Endothelial cell of umbilical vein (primary cell): ENCODE data around the gene ANKS1B. TPM values are rescaled to one million over a fixed set of nuclear protein-coding genes. Genes with fewer than 3 reads are reported as not detected.

ENCODE experiments used
- BruUV-seq: library from RNA; stranded (reverse); fragments of 400-500 nt; replicated peaks from 2 replicates; lab custom pipeline; 2021; lab: Mats Ljungman, UMichigan
- CTCF ChIA-PET: fragments of 300-600, 350-600 bp; sonication (Branson Sonifier 250); formaldehyde crosslinking; loops from one replicate; lab custom pipeline; 2021; ENCODE audit warnings: antibody characterized with exemption, inconsistent platforms; lab: Charles Lee
- POLR2A ChIA-PET: fragments of 300-600, 350-600 bp; sonication (Branson Sonifier 250); formaldehyde crosslinking; loops from one replicate; lab custom pipeline; 2021; ENCODE audit warnings: antibody characterized with exemption, inconsistent platforms; lab: Charles Lee
- DNase-seq: peaks from one replicate; pipeline ENCODE4 v3.0.0-alpha.2; 2011; ENCODE audit warnings: low read depth, low spot score
- FAIRE-seq: peaks from 2 replicates; lab custom pipeline; 2011; peaks lifted over from hg19 to GRCh38; lab: Jason Lieb, UNC
- H2AFZ ChIP-seq: 2 replicates; pipeline ENCODE4 v1.6.0; 2012; ENCODE audit warnings: low read depth, low read length, control low read depth, inconsistent platforms
- H3K27ac ChIP-seq: 2 replicates; pipeline ENCODE4 v1.5.1; 2011; ENCODE audit warnings: low read depth, mild to moderate bottlenecking, control low read depth, low read length, moderate library complexity; ENCODE audit not compliant: insufficient read depth
- H3K27me3 ChIP-seq, 2 experiments: 2 replicates each; pipeline versions ENCODE4 v1.6.0 to v1.6.1; 2011; ENCODE audit warnings: low read length in 2 of 2, mixed read lengths in 1 of 2; ENCODE audit not compliant: control insufficient read depth in 2 of 2, insufficient read depth in 2 of 2
- H3K36me3 ChIP-seq, 2 experiments: 2 replicates in 1 of 2; 3 replicates in 1 of 2; pipeline ENCODE4 v1.5.1; 2011; ENCODE audit warnings: low read length in 2 of 2, mild to moderate bottlenecking in 1 of 2, moderate library complexity in 1 of 2; ENCODE audit not compliant: control insufficient read depth in 2 of 2, insufficient read depth in 2 of 2; ENCODE audit errors: extremely low read depth in 1 of 2
- H3K4me1 ChIP-seq: 3 replicates; pipeline ENCODE4 v1.5.1; 2011; ENCODE audit warnings: mild to moderate bottlenecking, low read length; ENCODE audit not compliant: control insufficient read depth, insufficient read depth; ENCODE audit errors: extremely low read depth
- H3K4me2 ChIP-seq: 2 replicates; pipeline ENCODE4 v1.6.1; 2011; ENCODE audit warnings: low read length, control low read depth, mixed read lengths; ENCODE audit not compliant: insufficient read depth
- H3K4me3 ChIP-seq, 3 experiments: fragments of 200-600 bp in 1 of 3; sonication (generic), shearing (Covaris generic) in 1 of 3; replicated peaks in 1 of 3; 2 replicates each; pipeline ENCODE4 v1.5.1; 2011 to 2016; ENCODE audit warnings: control low read depth in 3 of 3, low read length in 3 of 3, mild to moderate bottlenecking in 2 of 3, inconsistent platforms in 1 of 3, low read depth in 1 of 3, moderate library complexity in 1 of 3; ENCODE audit not compliant: insufficient read depth in 1 of 3
- H3K79me2 ChIP-seq: 2 replicates; pipeline ENCODE4 v1.6.0; 2012; ENCODE audit warnings: low read length, inconsistent platforms; ENCODE audit not compliant: control insufficient read depth, insufficient read depth
- H3K9ac ChIP-seq: replicated peaks from 2 replicates; pipeline ENCODE3; 2011; ENCODE audit warnings: low read length, control low read depth; ENCODE audit not compliant: insufficient read depth; ENCODE audit errors: extremely low read depth
- H3K9me1 ChIP-seq: replicated peaks from 3 replicates; pipeline ENCODE4 v1.6.0; 2011; ENCODE audit warnings: mild to moderate bottlenecking, low read length; ENCODE audit not compliant: control insufficient read depth, insufficient read depth; ENCODE audit errors: extremely low read depth
- H3K9me3 ChIP-seq: replicated peaks from 2 replicates; pipeline ENCODE4 v1.5.1; 2012; ENCODE audit warnings: low read length, inconsistent platforms; ENCODE audit not compliant: control insufficient read depth, insufficient read depth
- H4K20me1 ChIP-seq: replicated peaks from 2 replicates; pipeline ENCODE3; 2011; ENCODE audit warnings: mild to moderate bottlenecking, low read length; ENCODE audit not compliant: control insufficient read depth, insufficient read depth; ENCODE audit errors: extremely low read depth
- CTCF ChIP-seq, 2 donors: IDR thresholded peaks; 1 replicate in 1 of 2; 2 replicates in 1 of 2; pipeline ENCODE4 v1.5.1; 2011; ENCODE audit warnings: low read length in 2 of 2, mild to moderate bottlenecking in 2 of 2, moderate library complexity in 2 of 2, control low read depth in 1 of 2, inconsistent platforms in 1 of 2, low read depth in 1 of 2; ENCODE audit not compliant: insufficient read depth in 1 of 2; ENCODE audit errors: extremely low read depth in 1 of 2
- EZH2 ChIP-seq: IDR thresholded peaks from 2 replicates; pipeline ENCODE4 v1.6.1; 2012; ENCODE audit warnings: borderline replicate concordance, low read depth, mild to moderate bottlenecking, moderate library complexity, low read length, inconsistent platforms; ENCODE audit not compliant: severe bottlenecking
- FOS ChIP-seq: IDR thresholded peaks from 2 replicates; pipeline ENCODE4 v1.6.1; 2011; ENCODE audit warnings: mild to moderate bottlenecking, low read length, moderate library complexity, borderline replicate concordance; ENCODE audit not compliant: insufficient read depth
- GATA2 ChIP-seq: IDR thresholded peaks from 2 replicates; pipeline ENCODE4 v1.7.0; 2011; ENCODE audit warnings: low read depth, mild to moderate bottlenecking, moderate library complexity, mixed read lengths, low read length; ENCODE audit not compliant: insufficient read length, insufficient read depth
- JUN ChIP-seq: IDR thresholded peaks from 2 replicates; pipeline ENCODE4 v1.6.1; 2011; ENCODE audit warnings: borderline replicate concordance, low read depth; ENCODE audit not compliant: insufficient read length, insufficient read depth
- MYC ChIP-seq: IDR thresholded peaks from one replicate; pipeline ENCODE4 v1.6.1; 2011; ENCODE audit warnings: mild to moderate bottlenecking, low read depth, low read length
- POLR2A ChIP-seq: IDR thresholded peaks from 2 replicates; pipeline ENCODE4 v1.6.1; 2012; ENCODE audit warnings: low read depth, mild to moderate bottlenecking, control low read depth, low read length
- POLR2AphosphoS5 ChIP-seq: IDR thresholded peaks from 2 replicates; pipeline ENCODE4 v1.6.1; 2012; ENCODE audit warnings: low read depth, mild to moderate bottlenecking, control low read depth, low read length, moderate library complexity; ENCODE audit not compliant: insufficient read depth
- dilution Hi-C: fragments of 300-500 bp; cut with MboI; formaldehyde crosslinking; loops from one replicate; pipeline ENCODE4 v1.15.0; 2019; ENCODE audit warnings: low sequenced_read_pairs; ENCODE audit not compliant: extremely low pct_ligation_motif_present
- intact Hi-C: fragments of 100-400 bp; cut with micrococcal nuclease; formaldehyde crosslinking; loops from one replicate; pipeline ENCODE4 v1.10.0; 2022
- polyA plus RNA-seq, 4 experiments: library from polyadenylated mRNA; depleted of rRNA in 3 of 4; stranded (reverse) in 3 of 4; unstranded in 1 of 4; fragments of >200 nt; gene quantifications; 2 replicates each; pipeline versions ENCODE4 v1.2.1 to v1.2.3, GENCODE V29; 2011 to 2012; ENCODE audit warnings: missing spikeins in 1 of 4
- total RNA-seq: library from RNA; stranded (reverse); gene quantifications from 2 replicates; pipeline ENCODE4 v1.2.3, GENCODE V29; 2021
- TF ChIP-seq, protein P1 (sequence below): IDR thresholded peaks from 2 replicates; pipeline ENCODE4 v1.6.1; 2011; ENCODE audit not compliant: insufficient read depth, insufficient read length

ANKS1B gene
- total and polyA plus RNA-seq, 2 donors (not counting 3 experiments of a cell fraction or from before 2014, with no cell fraction given): 0.15 to 0.38 TPM

DNA sequence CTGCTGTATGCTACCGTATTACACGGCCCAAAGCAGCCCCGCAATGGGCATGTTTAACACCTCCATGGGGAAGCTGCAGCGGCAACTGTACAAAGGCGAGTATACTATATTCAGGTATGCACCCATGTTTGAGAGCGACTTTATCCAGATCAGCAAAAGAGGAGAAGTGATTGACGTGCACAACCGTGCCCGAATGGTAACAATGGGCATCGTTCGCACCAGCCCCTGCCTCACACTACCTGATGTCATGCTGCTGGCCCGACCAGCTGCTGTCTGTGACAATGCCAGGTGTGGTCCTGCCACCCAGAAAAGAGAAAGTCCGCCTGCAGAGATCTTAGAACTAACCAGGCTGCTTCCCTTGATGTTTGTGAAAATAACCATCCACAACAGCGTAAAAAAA, 336.6 kb downstream of the ANKS1B start:
- no peak for FAIRE-seq
- H3K27me3 ChIP-seq: no peaks in the 10 kb centered on the region

More for the DNA sequence above, 336.6 kb downstream of the ANKS1B start:
- BruUV-seq: no TSS peak
- Histone ChIP-seq H4K20me1 (no peaks in the 10 kb centered on the region), H3K9ac (no peak overlapping the region), H3K9me3 (peaks cover 5% of the 10 kb centered on the region), H3K9me1 (no peaks in the 10 kb centered on the region), H3K27ac (no peak overlapping the region), H3K4me2 (no peak overlapping the region), H3K4me1 (no peaks in the 10 kb centered on the region), H2AFZ (no peak overlapping the region), H3K4me3 (no peak overlapping the region), H3K79me2 (no peaks in the 10 kb centered on the region), H3K36me3 (no peaks in the 10 kb centered on the region)
- CTCF ChIA-PET: no interaction called here
- intact Hi-C loops (no loop called here), dilution Hi-C loops (no loop called here)
- no peak for DNase-seq
- TF ChIP-seq JUN (no peak), MYC (no peak), EZH2 (no peak), FOS (no peak), POLR2A (no peak), POLR2AphosphoS5 (no peak), GATA2 (no peak), CTCF (IDR thresholded peaks at IDR 0.05; ENCODE audit: extremely low read depth in 1 of 2, insufficient read depth in 1 of 2, low read depth in 1 of 2, low read length in 2 of 2) (no peak)
- TF ChIP-seq, protein P1, sequence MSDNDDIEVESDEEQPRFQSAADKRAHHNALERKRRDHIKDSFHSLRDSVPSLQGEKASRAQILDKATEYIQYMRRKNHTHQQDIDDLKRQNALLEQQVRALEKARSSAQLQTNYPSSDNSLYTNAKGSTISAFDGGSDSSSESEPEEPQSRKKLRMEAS: no peak
- POLR2A ChIA-PET: no interaction called here
